HepG2 (cell line): ENCODE data around the gene ADCY5. TPM values are rescaled to one million over a fixed set of nuclear protein-coding genes. Genes with fewer than 3 reads are reported as not detected.
A peak's percentile ranks its signal among the peaks of the same experiment; 100 is the strongest.

Source experiments
- FOXO1 ChIP-seq: sonication (generic); formaldehyde crosslinking; IDR thresholded peaks from 2 replicates; pipeline ENCODE4 v1.4.0; 2020; ENCODE audit warnings: missing genetic modification reagents
- HIVEP1 ChIP-seq: sonication (generic); formaldehyde crosslinking; IDR thresholded peaks from 2 replicates; pipeline ENCODE4 v1.4.0; 2020; ENCODE audit warnings: mild to moderate bottlenecking, missing genetic modification reagents
- ISX ChIP-seq: sonication (generic); formaldehyde crosslinking; conservative IDR thresholded peaks from 2 replicates; pipeline ENCODE4 v1.5.0; 2020; ENCODE audit warnings: missing genetic modification reagents
- KLF9 ChIP-seq: IDR thresholded peaks from 2 replicates; pipeline ENCODE4 v1.6.1; 2016; ENCODE audit warnings: low read depth
- MTF1 ChIP-seq: sonication (generic); formaldehyde crosslinking; IDR thresholded peaks from 2 replicates; pipeline ENCODE4 v1.5.0; 2020; ENCODE audit warnings: missing genetic modification reagents
- MZF1 ChIP-seq: sonication (generic); formaldehyde crosslinking; IDR thresholded peaks from 2 replicates; pipeline ENCODE4 v1.8.1; 2023; ENCODE audit warnings: mild to moderate bottlenecking, missing genetic modification reagents, borderline replicate concordance
- NFIB ChIP-seq: sonication (generic); formaldehyde crosslinking; IDR thresholded peaks from 2 replicates; pipeline ENCODE4 v1.9.0; 2021; ENCODE audit warnings: missing genetic modification reagents, mild to moderate bottlenecking, borderline replicate concordance
- NFRKB ChIP-seq: fragments of 450-650 bp; IDR thresholded peaks from 2 replicates; pipeline ENCODE4 v1.6.1; 2017
- NR1H2 ChIP-seq: sonication (generic); formaldehyde crosslinking; IDR thresholded peaks from 2 replicates; pipeline ENCODE4 v1.8.1; 2022; ENCODE audit warnings: low read depth, missing genetic modification reagents, borderline replicate concordance
- SUZ12 ChIP-seq: fragments of 150-350 bp; IDR thresholded peaks from 2 replicates; pipeline ENCODE4 v1.6.1; 2014; ENCODE audit warnings: low read depth, low read length
- TAF1 ChIP-seq: sonication (generic); formaldehyde crosslinking; IDR thresholded peaks from 2 replicates; pipeline ENCODE4 v1.4.0; 2020; ENCODE audit warnings: missing genetic modification reagents
- THYN1 ChIP-seq: sonication (generic); formaldehyde crosslinking; IDR thresholded peaks from 2 replicates; pipeline ENCODE4 v1.8.1; 2023; ENCODE audit warnings: low read depth, mild to moderate bottlenecking, moderate library complexity, missing genetic modification reagents, borderline replicate concordance
- TSC22D2 ChIP-seq: sonication (generic); formaldehyde crosslinking; IDR thresholded peaks from 2 replicates; pipeline ENCODE4 v1.5.1; 2020; ENCODE audit warnings: missing genetic modification reagents, mild to moderate bottlenecking, borderline replicate concordance
- ZBTB38 ChIP-seq: sonication (generic); formaldehyde crosslinking; IDR thresholded peaks from 2 replicates; pipeline ENCODE4 v1.5.1; 2020; ENCODE audit warnings: mild to moderate bottlenecking, missing genetic modification reagents
- ZBTB7B ChIP-seq: sonication (generic); formaldehyde crosslinking; IDR thresholded peaks from 2 replicates; pipeline ENCODE4 v1.4.0; 2020; ENCODE audit warnings: missing genetic modification reagents
- ZNF644 ChIP-seq: IDR thresholded peaks from 2 replicates; pipeline ENCODE4 v1.6.1; 2016; ENCODE audit warnings: low read depth
- ZSCAN12 ChIP-seq: sonication (generic); formaldehyde crosslinking; IDR thresholded peaks from 2 replicates; pipeline ENCODE4 v1.9.0; 2021; ENCODE audit warnings: mild to moderate bottlenecking, missing genetic modification reagents
- polyA plus RNA-seq, 8 experiments: library from polyadenylated mRNA; depleted of rRNA in 3 of 8; stranded (reverse) in 7 of 8; unstranded in 1 of 8; fragments of >200 nt; fragmentation: Illumina TruSeq in 4 of 8; extraction: Trizol in 4 of 8; gene quantifications; 2 replicates each; pipeline versions ENCODE4 v1.2.1 to v1.2.3, GENCODE V29; 2011 to 2016; ENCODE audit warnings: low read depth in 4 of 8, missing spikeins in 1 of 8, mixed read lengths in 1 of 8; ENCODE audit not compliant: insufficient read depth in 1 of 8
- total RNA-seq, 5 experiments: library from RNA; depleted of rRNA; stranded (reverse); fragments of >200 nt; fragmentation: Illumina TruSeq; extraction: Trizol; gene quantifications; 2 replicates each; pipeline ENCODE4 v1.2.3, GENCODE V29; 2016; ENCODE audit warnings: low read depth in 1 of 5
- TF ChIP-seq, protein P1 (sequence below), 2 experiments: sonication (generic) in 1 of 2; formaldehyde crosslinking in 1 of 2; IDR thresholded peaks; 2 replicates each; pipeline versions ENCODE4 v1.5.1 to v1.6.1; 2011 to 2020; ENCODE audit warnings: borderline replicate concordance in 1 of 2, low read depth in 1 of 2, low read length in 1 of 2, mild to moderate bottlenecking in 1 of 2, missing genetic modification reagents in 1 of 2, moderate library complexity in 1 of 2
- TF ChIP-seq, protein P2 (sequence below): fragments of 450-650 bp; IDR thresholded peaks from 2 replicates; pipeline ENCODE4 v1.6.1; 2017
- TF ChIP-seq, protein P3 (sequence below): sonication (generic); formaldehyde crosslinking; IDR thresholded peaks from 2 replicates; pipeline ENCODE4 v1.9.0; 2022; ENCODE audit warnings: missing genetic modification reagents, mild to moderate bottlenecking, borderline replicate concordance
- TF ChIP-seq, protein P4 (sequence below): sonication (generic); formaldehyde crosslinking; IDR thresholded peaks from 2 replicates; pipeline ENCODE4 v1.5.1; 2020; ENCODE audit warnings: missing genetic modification reagents, mild to moderate bottlenecking, borderline replicate concordance
- TF ChIP-seq, protein P5 (sequence below): sonication (generic); formaldehyde crosslinking; IDR thresholded peaks from 2 replicates; pipeline ENCODE4 v1.4.0; 2020; ENCODE audit warnings: missing genetic modification reagents

ADCY5 gene
- total and polyA plus RNA-seq, 2 of the 13 experiments (the other 11 are each of a cell fraction or from before 2014, with no cell fraction given), result not detected

DNA sequence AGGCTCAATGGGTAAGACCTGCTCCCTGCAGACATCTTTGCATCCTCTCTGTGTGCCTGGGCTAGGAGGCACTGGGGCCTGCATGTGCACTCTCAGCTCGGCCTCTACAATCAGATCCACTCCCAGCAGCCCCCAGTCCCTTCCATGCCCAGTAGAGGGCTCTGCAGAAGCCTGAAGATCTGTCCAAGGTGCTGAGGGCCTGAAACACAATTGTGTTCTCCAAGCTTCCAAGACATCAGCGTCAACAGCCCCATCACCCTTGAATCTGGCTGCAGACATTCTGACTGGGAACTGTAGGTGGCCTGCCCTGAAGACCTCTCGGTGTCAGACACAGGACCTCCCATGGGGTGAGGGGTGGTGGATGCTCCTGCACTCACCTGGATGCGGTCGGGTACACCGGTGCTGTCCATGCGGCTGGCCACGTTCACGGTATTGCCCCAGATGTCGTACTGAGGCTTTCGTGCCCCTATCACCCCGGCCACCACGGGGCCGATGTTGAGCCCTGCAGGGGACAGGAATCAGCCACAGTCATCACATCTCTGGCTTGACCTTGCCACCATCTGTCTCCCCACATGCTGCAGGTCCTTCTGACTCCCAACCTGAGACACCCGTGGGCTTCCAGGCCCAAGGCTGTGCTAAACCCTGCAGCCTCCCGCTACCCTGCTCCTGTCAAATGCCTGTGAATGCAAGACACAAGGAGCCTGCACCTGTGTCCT lies 162.4 kb downstream of the ADCY5 start (continued):
- TF ChIP-seq, protein P1, sequence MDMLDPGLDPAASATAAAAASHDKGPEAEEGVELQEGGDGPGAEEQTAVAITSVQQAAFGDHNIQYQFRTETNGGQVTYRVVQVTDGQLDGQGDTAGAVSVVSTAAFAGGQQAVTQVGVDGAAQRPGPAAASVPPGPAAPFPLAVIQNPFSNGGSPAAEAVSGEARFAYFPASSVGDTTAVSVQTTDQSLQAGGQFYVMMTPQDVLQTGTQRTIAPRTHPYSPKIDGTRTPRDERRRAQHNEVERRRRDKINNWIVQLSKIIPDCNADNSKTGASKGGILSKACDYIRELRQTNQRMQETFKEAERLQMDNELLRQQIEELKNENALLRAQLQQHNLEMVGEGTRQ (IDR thresholded peaks at IDR 0.05; ENCODE audit: low read depth, low read length), result no peak
- TF ChIP-seq, protein P1 (CRISPR knock-in tag; IDR thresholded peaks at IDR 0.05; ENCODE audit: borderline replicate concordance), result no peak
- 0 out of 2 replicates have a peak, but pooled peaks have one; percentile 38 for TF ChIP-seq ZBTB38
- no peak for TF ChIP-seq KLF9 (CRISPR knock-in tag)
- no peak for TF ChIP-seq HIVEP1 (CRISPR knock-in tag)
- peak; percentile 59; the same call in 1 of the 2 replicates for TF ChIP-seq ZNF644 (CRISPR knock-in tag)
- TF ChIP-seq, protein P2, sequence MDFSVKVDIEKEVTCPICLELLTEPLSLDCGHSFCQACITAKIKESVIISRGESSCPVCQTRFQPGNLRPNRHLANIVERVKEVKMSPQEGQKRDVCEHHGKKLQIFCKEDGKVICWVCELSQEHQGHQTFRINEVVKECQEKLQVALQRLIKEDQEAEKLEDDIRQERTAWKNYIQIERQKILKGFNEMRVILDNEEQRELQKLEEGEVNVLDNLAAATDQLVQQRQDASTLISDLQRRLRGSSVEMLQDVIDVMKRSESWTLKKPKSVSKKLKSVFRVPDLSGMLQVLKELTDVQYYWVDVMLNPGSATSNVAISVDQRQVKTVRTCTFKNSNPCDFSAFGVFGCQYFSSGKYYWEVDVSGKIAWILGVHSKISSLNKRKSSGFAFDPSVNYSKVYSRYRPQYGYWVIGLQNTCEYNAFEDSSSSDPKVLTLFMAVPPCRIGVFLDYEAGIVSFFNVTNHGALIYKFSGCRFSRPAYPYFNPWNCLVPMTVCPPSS, result no peak
- no peak for TF ChIP-seq SUZ12
- TF ChIP-seq MZF1 (CRISPR knock-in tag), result no peak
- TF ChIP-seq ZSCAN12 (CRISPR knock-in tag), result peak; percentile 81; the same call in 1 of the 2 replicates
- TF ChIP-seq, protein P3, sequence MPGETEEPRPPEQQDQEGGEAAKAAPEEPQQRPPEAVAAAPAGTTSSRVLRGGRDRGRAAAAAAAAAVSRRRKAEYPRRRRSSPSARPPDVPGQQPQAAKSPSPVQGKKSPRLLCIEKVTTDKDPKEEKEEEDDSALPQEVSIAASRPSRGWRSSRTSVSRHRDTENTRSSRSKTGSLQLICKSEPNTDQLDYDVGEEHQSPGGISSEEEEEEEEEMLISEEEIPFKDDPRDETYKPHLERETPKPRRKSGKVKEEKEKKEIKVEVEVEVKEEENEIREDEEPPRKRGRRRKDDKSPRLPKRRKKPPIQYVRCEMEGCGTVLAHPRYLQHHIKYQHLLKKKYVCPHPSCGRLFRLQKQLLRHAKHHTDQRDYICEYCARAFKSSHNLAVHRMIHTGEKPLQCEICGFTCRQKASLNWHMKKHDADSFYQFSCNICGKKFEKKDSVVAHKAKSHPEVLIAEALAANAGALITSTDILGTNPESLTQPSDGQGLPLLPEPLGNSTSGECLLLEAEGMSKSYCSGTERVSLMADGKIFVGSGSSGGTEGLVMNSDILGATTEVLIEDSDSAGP (CRISPR knock-in tag), result peak; percentile 13; the same call in 1 of the 2 replicates
- TF ChIP-seq NR1H2 (CRISPR knock-in tag), result peak; percentile 27; the same call in 1 of the 2 replicates
- TF ChIP-seq THYN1, result no peak
- TF ChIP-seq ZBTB7B (CRISPR knock-in tag), result peak; percentile 71
- TF ChIP-seq MTF1, result peak; percentile 77
- no peak for TF ChIP-seq NFIB
- TF ChIP-seq, protein P4, sequence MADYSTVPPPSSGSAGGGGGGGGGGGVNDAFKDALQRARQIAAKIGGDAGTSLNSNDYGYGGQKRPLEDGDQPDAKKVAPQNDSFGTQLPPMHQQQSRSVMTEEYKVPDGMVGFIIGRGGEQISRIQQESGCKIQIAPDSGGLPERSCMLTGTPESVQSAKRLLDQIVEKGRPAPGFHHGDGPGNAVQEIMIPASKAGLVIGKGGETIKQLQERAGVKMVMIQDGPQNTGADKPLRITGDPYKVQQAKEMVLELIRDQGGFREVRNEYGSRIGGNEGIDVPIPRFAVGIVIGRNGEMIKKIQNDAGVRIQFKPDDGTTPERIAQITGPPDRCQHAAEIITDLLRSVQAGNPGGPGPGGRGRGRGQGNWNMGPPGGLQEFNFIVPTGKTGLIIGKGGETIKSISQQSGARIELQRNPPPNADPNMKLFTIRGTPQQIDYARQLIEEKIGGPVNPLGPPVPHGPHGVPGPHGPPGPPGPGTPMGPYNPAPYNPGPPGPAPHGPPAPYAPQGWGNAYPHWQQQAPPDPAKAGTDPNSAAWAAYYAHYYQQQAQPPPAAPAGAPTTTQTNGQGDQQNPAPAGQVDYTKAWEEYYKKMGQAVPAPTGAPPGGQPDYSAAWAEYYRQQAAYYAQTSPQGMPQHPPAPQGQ, result no peak
- peak; percentile 84; the same call in 1 of the 2 replicates for TF ChIP-seq ISX (CRISPR knock-in tag)
- TF ChIP-seq TSC22D2 (CRISPR knock-in tag), result peak; percentile 98
- TF ChIP-seq, protein P5, sequence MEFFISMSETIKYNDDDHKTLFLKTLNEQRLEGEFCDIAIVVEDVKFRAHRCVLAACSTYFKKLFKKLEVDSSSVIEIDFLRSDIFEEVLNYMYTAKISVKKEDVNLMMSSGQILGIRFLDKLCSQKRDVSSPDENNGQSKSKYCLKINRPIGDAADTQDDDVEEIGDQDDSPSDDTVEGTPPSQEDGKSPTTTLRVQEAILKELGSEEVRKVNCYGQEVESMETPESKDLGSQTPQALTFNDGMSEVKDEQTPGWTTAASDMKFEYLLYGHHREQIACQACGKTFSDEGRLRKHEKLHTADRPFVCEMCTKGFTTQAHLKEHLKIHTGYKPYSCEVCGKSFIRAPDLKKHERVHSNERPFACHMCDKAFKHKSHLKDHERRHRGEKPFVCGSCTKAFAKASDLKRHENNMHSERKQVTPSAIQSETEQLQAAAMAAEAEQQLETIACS (CRISPR knock-in tag), result no peak
- no peak for TF ChIP-seq NFRKB
- TF ChIP-seq TAF1, result no peak
- TF ChIP-seq FOXO1, result peak; percentile 76; the same call in 1 of the 2 replicates
